ENCODE results near the gene ZNF827.
"Not testable (repeated sequence)": the region's sequence is repeated elsewhere in the genome, so short reads cannot be mapped to it uniquely, and the experiment has no call there.

The ZNF827 gene

GRCh38 chr4:145861336-145862318, 77.0 kb downstream of the ZNF827 start:
- no peak for DNase-seq

- no peak for DNase-seq
These were observed 77.7 kb downstream of the ZNF827 start for GRCh38 chr4:145860897-145861296.

GRCh38 chr4:145860446-145860845, 78.2 kb downstream of the ZNF827 start:
- DNase-seq, result no peak

- no peak for DNase-seq
These were observed 78.7 kb downstream of the ZNF827 start for GRCh38 chr4:145859926-145860325.

GRCh38 chr4:145859426-145859825, 79.2 kb downstream of the ZNF827 start:
- DNase-seq, result no peak

- DNase-seq, result no peak
These were observed 86.3 kb downstream of the ZNF827 start for GRCh38 chr4:145852256-145852839.

GRCh38 chr4:145851511-145852201, 87.0 kb downstream of the ZNF827 start:
- no peak for DNase-seq

- no peak for DNase-seq
These were observed 90.9 kb downstream of the ZNF827 start for GRCh38 chr4:145847764-145848163.

GRCh38 chr4:145845118-145845517, 93.5 kb downstream of the ZNF827 start:
- DNase-seq, result no peak

GRCh38 chr4:145843639-145844038, 95.0 kb downstream of the ZNF827 start:
- no peak for DNase-seq

GRCh38 chr4:145843148-145843547, 95.5 kb downstream of the ZNF827 start:
- DNase-seq, result no peak

- no peak for DNase-seq
These were observed 96.3 kb downstream of the ZNF827 start for GRCh38 chr4:145842224-145842887.

GRCh38 chr4:145840801-145841200, 97.8 kb downstream of the ZNF827 start:
- no peak for DNase-seq

- peak in 1 of 2 experiments; percentile 50 for DNase-seq
These were observed 98.4 kb downstream of the ZNF827 start for GRCh38 chr4:145840162-145840768.

GRCh38 chr4:145839151-145839550, 99.5 kb downstream of the ZNF827 start:
- DNase-seq, result no peak

GRCh38 chr4:145832384-145832783, 106.2 kb downstream of the ZNF827 start:
- DNase-seq, result not testable (repeated sequence)

- no peak for DNase-seq
These were observed 107.9 kb downstream of the ZNF827 start for GRCh38 chr4:145830699-145831098.

GRCh38 chr4:145829629-145830395, 108.8 kb downstream of the ZNF827 start:
- DNase-seq, result no peak

GRCh38 chr4:145828802-145829485, 109.7 kb downstream of the ZNF827 start:
- DNase-seq, result no peak

- DNase-seq, result no peak
These were observed 110.7 kb downstream of the ZNF827 start for GRCh38 chr4:145827885-145828284.

- DNase-seq, result no peak
These were observed 113.4 kb downstream of the ZNF827 start for GRCh38 chr4:145825255-145825654.

Data from NCI-H446 (cell line).